ENCODE data around the gene SKI. TPM values are rescaled to one million over a fixed set of nuclear protein-coding genes. Genes with fewer than 3 reads are reported as not detected.
A peak's percentile ranks its signal among the peaks of the same experiment; 100 is the strongest.

SKI gene
- total and polyA plus RNA-seq, 5 donors from 2014 or later = 0.25 to 218 (median 0.35) TPM

DNA sequence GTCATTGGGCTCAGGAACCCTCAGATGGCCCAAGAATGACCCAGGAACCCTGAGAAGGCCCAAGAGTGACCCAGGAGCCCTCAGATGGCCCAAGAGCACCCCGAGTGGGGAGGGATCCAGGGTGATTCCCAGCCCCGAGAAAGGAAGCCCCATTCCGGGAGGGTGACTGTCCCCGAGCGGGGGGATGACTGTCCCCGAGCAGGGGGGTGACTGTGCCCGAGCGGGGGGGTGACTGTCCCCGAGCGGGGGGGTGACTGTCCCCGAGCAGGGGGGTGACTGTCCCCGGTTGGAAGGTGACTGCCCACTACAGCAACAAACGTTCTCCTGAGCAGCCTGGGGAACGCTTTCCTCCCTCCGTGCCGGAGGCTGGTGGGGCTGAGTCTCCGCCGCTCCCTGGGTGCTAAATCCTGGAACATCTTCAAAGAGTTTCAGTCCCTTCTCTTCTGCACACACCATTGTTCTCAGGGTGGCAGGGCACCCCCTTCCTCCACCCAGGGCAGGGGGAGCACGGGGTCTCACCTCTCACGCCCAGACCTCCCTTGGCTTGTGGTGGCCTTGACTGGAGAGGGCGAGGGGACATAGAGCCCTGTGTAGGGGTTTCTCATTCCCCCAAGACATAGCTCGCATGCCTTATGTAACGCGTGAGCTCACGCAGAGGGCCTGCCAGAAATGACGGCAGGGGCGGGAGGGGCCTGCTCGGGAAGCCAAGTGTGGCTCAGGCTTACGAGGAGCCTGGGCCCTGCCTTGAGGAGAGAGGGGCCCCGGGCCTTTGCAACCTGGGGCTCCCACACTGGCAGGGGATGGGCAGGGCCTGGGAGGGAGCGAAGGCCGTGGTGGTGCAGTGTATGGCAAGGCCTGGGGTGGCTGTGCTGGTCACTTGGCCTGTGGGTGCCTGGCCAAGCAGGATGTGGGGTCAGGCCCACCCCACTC is 14.3 kb upstream of the SKI start:
- Histone ChIP-seq H3K9me3 (ENCODE audit: control insufficient read depth in 2 of 2, low read length in 2 of 2) (no peaks in the 10 kb centered on the region), H3K36me3 (ENCODE audit: control insufficient read depth, insufficient read depth, low read length) (no peaks in the 10 kb centered on the region), H3K4me3 (ENCODE audit: low read depth, low read length) (no peak overlapping the region), H3K27ac (ENCODE audit: insufficient read depth, low read length, poor library complexity, severe bottlenecking) (no peak overlapping the region), H3K27me3 (ENCODE audit: control insufficient read depth, insufficient read depth, low read length) (no peaks in the 10 kb centered on the region), H3K4me1 (ENCODE audit: control insufficient read depth, insufficient read depth, low read length, poor library complexity, severe bottlenecking) (peaks cover 15% of the 10 kb centered on the region)
- Mint-ChIP-seq H3K36me3 (no peaks in the 10 kb centered on the region), H3K9me3 (peaks cover 0 to 2% (median 0%) of the 10 kb centered on the region in 7 donors), H3K27me3 (no peaks in the 10 kb centered on the region), H3K4me1 (peaks cover 0 to 3% (median 0%) of the 10 kb centered on the region in 4 donors), H3K27ac (no peak overlapping the region), H3K4me3 (no peak overlapping the region)
- no peak for DNase-seq
- no peak for ATAC-seq (ENCODE audit: low read depth in 2 of 2)

DNA sequence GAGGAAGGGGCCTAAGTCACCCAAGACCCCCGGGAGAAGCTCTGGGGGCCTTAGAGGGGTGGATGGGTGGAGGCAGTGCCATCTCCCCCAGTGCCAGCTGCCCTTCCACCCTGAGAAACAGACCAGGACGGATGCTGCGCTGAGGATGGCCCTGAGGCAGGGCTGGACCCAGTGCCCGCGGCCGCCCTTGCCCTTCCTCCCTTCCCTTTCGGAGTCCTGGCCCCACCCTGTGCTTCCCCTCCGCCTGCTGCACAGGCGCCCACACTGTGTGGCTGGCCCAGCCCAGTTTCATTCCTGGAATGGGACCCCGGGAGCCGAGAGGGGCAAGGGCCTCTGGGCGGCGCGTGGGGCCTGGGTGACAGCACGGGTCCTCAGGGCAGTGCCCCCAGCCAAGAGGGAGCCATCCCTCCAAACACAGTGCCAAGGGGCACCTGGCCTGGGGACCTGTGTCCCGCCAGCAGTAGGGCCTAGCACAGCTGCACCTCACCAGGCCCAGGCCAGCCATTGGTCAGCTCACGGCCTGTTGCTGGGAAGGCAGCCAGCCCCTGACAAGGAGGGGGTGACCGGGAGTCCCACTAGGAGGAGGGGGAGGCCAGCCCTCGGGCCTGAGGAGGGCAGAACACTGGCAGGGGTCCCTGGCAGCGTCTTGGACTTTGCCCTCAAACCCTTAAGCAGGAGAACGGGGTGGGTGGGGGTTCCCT is 13.4 kb upstream of the SKI start:
- Mint-ChIP-seq H3K4me3 (no peak overlapping the region), H3K4me1 (peaks cover 0 to 3% (median 0%) of the 10 kb centered on the region in 4 donors), H3K27ac (no peak overlapping the region), H3K36me3 (no peaks in the 10 kb centered on the region), H3K9me3 (peaks cover 0 to 1% (median 0%) of the 10 kb centered on the region in 7 donors), H3K27me3 (no peaks in the 10 kb centered on the region)
- H3K4me1 ChIP-seq (ENCODE audit: control insufficient read depth, insufficient read depth, low read length, poor library complexity, severe bottlenecking) = peaks cover 15% of the 10 kb centered on the region
- H3K9me3 ChIP-seq (ENCODE audit: control insufficient read depth in 2 of 2, low read length in 2 of 2) = no peaks in the 10 kb centered on the region
- H3K27me3 ChIP-seq (ENCODE audit: control insufficient read depth, insufficient read depth, low read length) = no peaks in the 10 kb centered on the region
- DNase-seq (no peak), ATAC-seq (ENCODE audit: low read depth in 2 of 2) (no peak)
- H3K36me3 ChIP-seq (ENCODE audit: control insufficient read depth, insufficient read depth, low read length) = no peaks in the 10 kb centered on the region
- H3K4me3 ChIP-seq (ENCODE audit: low read depth, low read length) = no peak overlapping the region
- H3K27ac ChIP-seq (ENCODE audit: insufficient read depth, low read length, poor library complexity, severe bottlenecking) = no peak overlapping the region

GRCh38 chr1:2215329-2215728 is 12.8 kb upstream of the SKI start:
- no peaks in the 10 kb centered on the region for H3K9me3 ChIP-seq (ENCODE audit: control insufficient read depth in 2 of 2, low read length in 2 of 2)
- no peak for DNase-seq
- no peak overlapping the region for H3K4me3 ChIP-seq (ENCODE audit: low read depth, low read length)
- peaks cover 15% of the 10 kb centered on the region for H3K4me1 ChIP-seq (ENCODE audit: control insufficient read depth, insufficient read depth, low read length, poor library complexity, severe bottlenecking)
- peaks cover 0 to 3% (median 0%) of the 10 kb centered on the region in 4 donors for H3K4me1 Mint-ChIP-seq
- no peaks in the 10 kb centered on the region for H3K36me3 Mint-ChIP-seq
- no peak overlapping the region for H3K4me3 Mint-ChIP-seq
- H3K36me3 ChIP-seq (ENCODE audit: control insufficient read depth, insufficient read depth, low read length) = no peaks in the 10 kb centered on the region
- H3K27ac ChIP-seq (ENCODE audit: insufficient read depth, low read length, poor library complexity, severe bottlenecking) = no peak overlapping the region
- H3K27me3 ChIP-seq (ENCODE audit: control insufficient read depth, insufficient read depth, low read length) = no peaks in the 10 kb centered on the region
- no peak for ATAC-seq (ENCODE audit: low read depth in 2 of 2)
- H3K27me3 Mint-ChIP-seq = no peaks in the 10 kb centered on the region
- H3K9me3 Mint-ChIP-seq = peaks cover 0 to 1% (median 0%) of the 10 kb centered on the region in 7 donors
- no peak overlapping the region for H3K27ac Mint-ChIP-seq

DNA sequence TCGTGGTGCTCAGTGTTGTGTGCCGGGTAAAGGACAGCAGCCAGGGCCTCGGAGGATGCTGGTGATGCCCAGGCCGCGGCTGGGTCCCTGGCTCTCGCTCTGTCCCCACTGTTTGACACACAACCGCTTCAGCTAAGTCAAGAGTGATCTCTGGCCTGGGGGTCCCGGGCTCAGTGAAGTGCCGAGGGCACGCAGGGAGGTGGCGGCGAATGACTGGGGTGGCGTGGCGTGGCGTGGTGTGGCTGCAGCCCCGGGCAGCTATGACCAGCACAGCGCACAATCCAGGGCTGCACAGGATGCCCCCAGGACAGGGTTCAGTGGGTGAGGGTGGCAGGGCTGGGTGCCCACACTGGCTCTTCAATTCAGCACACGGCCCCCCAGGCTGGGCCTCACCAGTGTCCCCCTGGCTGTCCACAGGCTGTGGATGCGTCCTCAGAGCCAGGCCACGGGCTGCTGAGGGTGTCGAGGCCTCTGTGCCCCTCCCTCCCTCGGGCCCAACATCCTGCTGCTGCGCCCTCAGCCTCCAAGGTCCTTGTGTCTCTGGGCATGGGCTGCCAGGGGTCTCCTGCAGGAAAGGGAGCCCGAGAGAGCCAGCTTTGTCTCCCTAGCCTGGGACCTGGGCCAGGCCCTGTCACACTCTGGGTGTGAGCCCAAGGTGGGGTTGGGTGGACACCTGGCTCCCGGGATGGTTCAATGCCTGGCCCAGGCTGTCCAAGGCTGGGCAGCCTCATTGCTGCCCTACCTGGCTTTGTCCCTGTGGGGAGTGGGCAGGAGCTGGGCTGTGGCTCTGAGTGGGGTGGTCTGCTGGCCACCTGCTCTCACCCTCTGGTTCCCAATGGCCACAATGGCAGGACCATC is 12.0 kb upstream of the SKI start:
- no peak for ATAC-seq (ENCODE audit: low read depth in 2 of 2)
- peaks cover 0 to 3% (median 0%) of the 10 kb centered on the region in 4 donors for H3K4me1 Mint-ChIP-seq
- no peak for DNase-seq
- no peak overlapping the region for H3K4me3 Mint-ChIP-seq
- H3K27ac Mint-ChIP-seq = no peak overlapping the region
- Histone ChIP-seq H3K36me3 (ENCODE audit: control insufficient read depth, insufficient read depth, low read length) (no peaks in the 10 kb centered on the region), H3K27ac (ENCODE audit: insufficient read depth, low read length, poor library complexity, severe bottlenecking) (no peak overlapping the region), H3K27me3 (ENCODE audit: control insufficient read depth, insufficient read depth, low read length) (no peaks in the 10 kb centered on the region), H3K9me3 (ENCODE audit: control insufficient read depth in 2 of 2, low read length in 2 of 2) (no peaks in the 10 kb centered on the region), H3K4me3 (ENCODE audit: low read depth, low read length) (no peak overlapping the region), H3K4me1 (ENCODE audit: control insufficient read depth, insufficient read depth, low read length, poor library complexity, severe bottlenecking) (peaks cover 15% of the 10 kb centered on the region)
- no peaks in the 10 kb centered on the region for H3K27me3 Mint-ChIP-seq
- no peaks in the 10 kb centered on the region for H3K36me3 Mint-ChIP-seq
- peaks cover 0 to 1% (median 0%) of the 10 kb centered on the region in 7 donors for H3K9me3 Mint-ChIP-seq

GRCh38 chr1:2216767-2217058 is 11.4 kb upstream of the SKI start:
- Mint-ChIP-seq H3K4me3 (no peak overlapping the region), H3K4me1 (peaks cover 0 to 3% (median 0%) of the 10 kb centered on the region in 4 donors), H3K36me3 (no peaks in the 10 kb centered on the region), H3K27ac (no peak overlapping the region), H3K9me3 (peaks cover 0 to 1% (median 0%) of the 10 kb centered on the region in 7 donors), H3K27me3 (no peaks in the 10 kb centered on the region)
- H3K27me3 ChIP-seq (ENCODE audit: control insufficient read depth, insufficient read depth, low read length) = no peaks in the 10 kb centered on the region
- no peak overlapping the region for H3K27ac ChIP-seq (ENCODE audit: insufficient read depth, low read length, poor library complexity, severe bottlenecking)
- ATAC-seq (ENCODE audit: low read depth in 2 of 2) = no peak
- peaks cover 15% of the 10 kb centered on the region for H3K4me1 ChIP-seq (ENCODE audit: control insufficient read depth, insufficient read depth, low read length, poor library complexity, severe bottlenecking)
- H3K9me3 ChIP-seq (ENCODE audit: control insufficient read depth in 2 of 2, low read length in 2 of 2) = no peaks in the 10 kb centered on the region
- DNase-seq = no peak
- no peak overlapping the region for H3K4me3 ChIP-seq (ENCODE audit: low read depth, low read length)
- no peaks in the 10 kb centered on the region for H3K36me3 ChIP-seq (ENCODE audit: control insufficient read depth, insufficient read depth, low read length)

GRCh38 chr1:2221271-2221670 is 6.8 kb upstream of the SKI start:
- Mint-ChIP-seq H3K27me3 (no peaks in the 10 kb centered on the region), H3K27ac (no peak overlapping the region), H3K4me3 (no peak overlapping the region), H3K9me3 (peaks cover 0 to 1% (median 0%) of the 10 kb centered on the region in 7 donors), H3K36me3 (no peaks in the 10 kb centered on the region), H3K4me1 (peaks cover 0 to 4% (median 0%) of the 10 kb centered on the region in 4 donors)
- H3K4me3 ChIP-seq (ENCODE audit: low read depth, low read length) = no peak overlapping the region
- H3K27me3 ChIP-seq (ENCODE audit: control insufficient read depth, insufficient read depth, low read length) = no peaks in the 10 kb centered on the region
- H3K27ac ChIP-seq (ENCODE audit: insufficient read depth, low read length, poor library complexity, severe bottlenecking) = no peak overlapping the region
- no peaks in the 10 kb centered on the region for H3K4me1 ChIP-seq (ENCODE audit: control insufficient read depth, insufficient read depth, low read length, poor library complexity, severe bottlenecking)
- DNase-seq (no peak), ATAC-seq (ENCODE audit: low read depth in 2 of 2) (no peak)
- no peaks in the 10 kb centered on the region for H3K9me3 ChIP-seq (ENCODE audit: control insufficient read depth in 2 of 2, low read length in 2 of 2)
- no peaks in the 10 kb centered on the region for H3K36me3 ChIP-seq (ENCODE audit: control insufficient read depth, insufficient read depth, low read length)

- Mint-ChIP-seq H3K9me3 (no peaks in the 10 kb centered on the region), H3K4me3 (peak overlapping the region in 1 of 4 donors; percentile 47), H3K36me3 (no peaks in the 10 kb centered on the region), H3K4me1 (peaks cover 0 to 6% (median 0%) of the 10 kb centered on the region in 4 donors), H3K27me3 (peaks cover 3% of the 10 kb centered on the region), H3K27ac (no peak overlapping the region)
- Histone ChIP-seq H3K9me3 (ENCODE audit: control insufficient read depth in 2 of 2, low read length in 2 of 2) (no peaks in the 10 kb centered on the region), H3K27ac (ENCODE audit: insufficient read depth, low read length, poor library complexity, severe bottlenecking) (no peak overlapping the region), H3K4me1 (ENCODE audit: control insufficient read depth, insufficient read depth, low read length, poor library complexity, severe bottlenecking) (no peaks in the 10 kb centered on the region), H3K27me3 (ENCODE audit: control insufficient read depth, insufficient read depth, low read length) (no peaks in the 10 kb centered on the region), H3K36me3 (ENCODE audit: control insufficient read depth, insufficient read depth, low read length) (no peaks in the 10 kb centered on the region), H3K4me3 (ENCODE audit: low read depth, low read length) (no peak overlapping the region)
- ATAC-seq (ENCODE audit: low read depth in 2 of 2) = no peak
- no peak for DNase-seq
Observed at GRCh38 chr1:2224170-2224584, 3.9 kb upstream of the SKI start.
